NB4 (cell line): ENCODE measurements around the gene IMMP2L.

Experiments
- DNase-seq: peaks from one replicate; pipeline ENCODE4 v3.0.0; 2010; ENCODE audit warnings: low read depth
- H3K4me3 ChIP-seq: one replicate; pipeline ENCODE4 v1.5.1; 2011; ENCODE audit warnings: mild to moderate bottlenecking, low read depth, low read length, moderate library complexity
- MYC ChIP-seq: IDR thresholded peaks from 2 replicates; pipeline ENCODE4 v1.6.1; 2011; ENCODE audit warnings: low read depth, low read length
- POLR2A ChIP-seq: IDR thresholded peaks from 2 replicates; pipeline ENCODE4 v1.6.1; 2011; ENCODE audit warnings: mild to moderate bottlenecking; ENCODE audit not compliant: insufficient read length; ENCODE audit errors: extremely low read depth
- TF ChIP-seq, protein P1 (sequence below): IDR thresholded peaks from one replicate; pipeline ENCODE4 v1.5.1; 2012; ENCODE audit warnings: low read depth, low read length
- TF ChIP-seq, protein P2 (sequence below): IDR thresholded peaks from 2 replicates; pipeline ENCODE4 v1.6.1; 2011; ENCODE audit warnings: low read depth, low read length

IMMP2L gene

GRCh38 chr7:110863258-110863657, 699.0 kb downstream of the IMMP2L start:
- TF ChIP-seq MYC: no peak
- no peak for TF ChIP-seq POLR2A
- TF ChIP-seq, protein P1, sequence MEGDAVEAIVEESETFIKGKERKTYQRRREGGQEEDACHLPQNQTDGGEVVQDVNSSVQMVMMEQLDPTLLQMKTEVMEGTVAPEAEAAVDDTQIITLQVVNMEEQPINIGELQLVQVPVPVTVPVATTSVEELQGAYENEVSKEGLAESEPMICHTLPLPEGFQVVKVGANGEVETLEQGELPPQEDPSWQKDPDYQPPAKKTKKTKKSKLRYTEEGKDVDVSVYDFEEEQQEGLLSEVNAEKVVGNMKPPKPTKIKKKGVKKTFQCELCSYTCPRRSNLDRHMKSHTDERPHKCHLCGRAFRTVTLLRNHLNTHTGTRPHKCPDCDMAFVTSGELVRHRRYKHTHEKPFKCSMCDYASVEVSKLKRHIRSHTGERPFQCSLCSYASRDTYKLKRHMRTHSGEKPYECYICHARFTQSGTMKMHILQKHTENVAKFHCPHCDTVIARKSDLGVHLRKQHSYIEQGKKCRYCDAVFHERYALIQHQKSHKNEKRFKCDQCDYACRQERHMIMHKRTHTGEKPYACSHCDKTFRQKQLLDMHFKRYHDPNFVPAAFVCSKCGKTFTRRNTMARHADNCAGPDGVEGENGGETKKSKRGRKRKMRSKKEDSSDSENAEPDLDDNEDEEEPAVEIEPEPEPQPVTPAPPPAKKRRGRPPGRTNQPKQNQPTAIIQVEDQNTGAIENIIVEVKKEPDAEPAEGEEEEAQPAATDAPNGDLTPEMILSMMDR: no peak
- TF ChIP-seq, protein P2, sequence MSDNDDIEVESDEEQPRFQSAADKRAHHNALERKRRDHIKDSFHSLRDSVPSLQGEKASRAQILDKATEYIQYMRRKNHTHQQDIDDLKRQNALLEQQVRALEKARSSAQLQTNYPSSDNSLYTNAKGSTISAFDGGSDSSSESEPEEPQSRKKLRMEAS: no peak
- no peak overlapping the region for H3K4me3 ChIP-seq

DNA sequence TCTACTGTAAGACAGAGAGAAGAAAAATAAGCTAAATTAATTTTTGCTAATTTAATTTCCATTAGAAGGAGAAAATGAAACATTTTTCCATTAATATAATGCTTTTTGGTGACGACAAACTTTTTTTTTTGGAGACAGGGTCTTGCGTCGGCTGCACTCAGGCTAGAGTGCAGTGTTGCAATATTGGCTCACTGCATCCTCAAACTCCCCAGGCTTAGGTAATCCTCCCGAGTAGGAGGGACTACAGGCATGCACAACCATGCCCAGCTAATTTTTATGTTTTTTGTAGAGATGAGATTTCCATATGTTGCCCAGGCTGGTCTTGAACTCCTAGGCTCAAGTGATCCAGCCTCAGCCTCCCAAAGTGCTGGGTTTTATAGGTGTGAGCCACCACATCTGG, 701.1 kb downstream of the IMMP2L start:
- TF ChIP-seq, protein P1: no peak
- TF ChIP-seq POLR2A (no peak), MYC (no peak)
- TF ChIP-seq, protein P2: no peak
- H3K4me3 ChIP-seq: no peak overlapping the region
- peak; percentile 48 for DNase-seq

More at GRCh38 chr7:110863258-110863657, 699.0 kb downstream of the IMMP2L start:
- no peak for DNase-seq

GRCh38 chr7:110857106-110857505, 705.2 kb downstream of the IMMP2L start:
- H3K4me3 ChIP-seq: no peak overlapping the region
- DNase-seq: no peak
- TF ChIP-seq, protein P1: no peak
- TF ChIP-seq MYC: no peak
- no peak for TF ChIP-seq POLR2A
- TF ChIP-seq, protein P2: no peak

GRCh38 chr7:110856704-110857103, 705.6 kb downstream of the IMMP2L start:
- H3K4me3 ChIP-seq: no peak overlapping the region
- no peak for TF ChIP-seq POLR2A
- TF ChIP-seq, protein P2: no peak
- TF ChIP-seq, protein P1: no peak
- TF ChIP-seq MYC: no peak
- peak; percentile 7 for DNase-seq

DNA sequence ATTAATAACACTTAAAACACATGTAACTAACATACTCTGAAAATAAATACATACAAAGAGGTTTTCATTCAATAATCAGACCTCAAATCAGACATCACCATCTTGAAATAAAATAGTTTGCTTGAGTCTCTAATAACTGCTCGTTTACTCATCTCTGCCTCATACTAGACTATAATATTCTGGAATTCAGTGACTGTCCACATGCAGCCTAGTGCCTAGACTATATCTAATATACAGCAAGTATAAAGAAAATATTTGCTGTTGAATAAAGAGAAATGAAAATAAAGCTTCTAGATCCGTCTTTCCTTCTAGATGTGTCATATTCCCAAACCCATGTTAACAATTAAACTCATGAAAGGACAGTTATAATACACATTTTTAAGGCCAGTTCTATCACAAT, 707.6 kb downstream of the IMMP2L start:
- TF ChIP-seq, protein P1: no peak
- TF ChIP-seq, protein P2: no peak
- TF ChIP-seq MYC: no peak
- TF ChIP-seq POLR2A: no peak
- DNase-seq: no peak

More for the DNA sequence above, 707.6 kb downstream of the IMMP2L start:
- no peak overlapping the region for H3K4me3 ChIP-seq
